ENCODE measurements around the gene RFX4. TPM values are rescaled to one million over a fixed set of nuclear protein-coding genes. Genes with fewer than 3 reads are reported as not detected.

Gene RFX4
- total and polyA plus RNA-seq, 10 of the 15 experiments (the other 5 are each of a cell fraction or from before 2014, with no cell fraction given) = 0.02 to 0.23 TPM; not detected in 8

DNA sequence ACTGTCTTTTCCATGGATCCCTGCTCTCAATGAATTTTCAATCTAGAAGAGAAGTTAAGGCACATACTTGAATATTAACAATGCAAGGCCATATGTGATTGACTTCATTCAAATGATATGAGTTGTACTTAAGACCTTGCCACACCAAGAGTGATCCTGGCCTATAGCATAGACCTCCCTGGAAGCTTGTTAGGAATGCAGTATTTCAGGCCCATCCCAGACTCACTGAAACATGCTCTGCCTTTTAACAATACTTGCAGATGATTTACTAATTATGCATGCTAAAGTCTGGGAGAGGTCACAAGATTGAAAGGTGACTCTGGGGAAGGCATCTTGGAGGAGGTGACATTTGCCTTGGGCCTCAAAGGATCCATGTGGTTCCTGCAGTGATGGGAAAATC lies 43.2 kb downstream of the RFX4 start:
- no peak for DNase-seq (ENCODE audit: low read depth, low spot score)
- no peak overlapping the region for H3K4me3 ChIP-seq
- H3K36me3 ChIP-seq (ENCODE audit: control insufficient read depth in 2 of 2, insufficient read depth in 2 of 2, low read length in 1 of 2) = no peaks in the 10 kb centered on the region
- H3K4me1 ChIP-seq (ENCODE audit: control insufficient read depth, insufficient read depth, low read length) = no peaks in the 10 kb centered on the region
- H3K9me3 ChIP-seq (replicated peaks; ENCODE audit: control insufficient read depth, insufficient read depth, low read length) = no peaks in the 10 kb centered on the region
- no peak overlapping the region for H3K27ac ChIP-seq (ENCODE audit: control insufficient read depth, insufficient read depth)
- no peaks in the 10 kb centered on the region for H4K20me1 ChIP-seq (ENCODE audit: control insufficient read depth, insufficient read depth)
- no peak overlapping the region for H3K4me2 ChIP-seq (ENCODE audit: control insufficient read depth, insufficient read depth)
- no peak overlapping the region for H2AFZ ChIP-seq (ENCODE audit: control insufficient read depth, low read depth, low read length)
- BruUV-seq (replicated peaks) = no TSS peak
- RAD21 ChIA-PET (ENCODE audit: unreplicated experiment) = no interaction called here
- SMC1A ChIA-PET (ENCODE audit: uncharacterized antibody, unreplicated experiment) = interaction anchor here (1.0 kb wide), 1 partner anchor 235 kb away, joined by 3 read pairs; no protein-coding TSS in a partner anchor
- no peaks in the 10 kb centered on the region for H3K79me2 ChIP-seq (ENCODE audit: control insufficient read depth, insufficient read depth, low read length)
- no peak overlapping the region for H3K9ac ChIP-seq (ENCODE audit: control insufficient read depth, insufficient read depth, low read length)
- no peaks in the 10 kb centered on the region for H3K27me3 ChIP-seq (replicated peaks in 1 of 2; ENCODE audit: control insufficient read depth in 2 of 2, insufficient read depth in 2 of 2, low read length in 1 of 2)
- intact Hi-C loops (cut with micrococcal nuclease; ENCODE audit: unreplicated experiment) (no loop called here), in situ Hi-C loops (cut with MboI) (no loop called here)
- CTCF ChIA-PET = no interaction called here
- TF ChIP-seq KLF5 (IDR thresholded peaks at IDR 0.05; ENCODE audit: partially characterized antibody) (no peak), NFYA (IDR thresholded peaks at IDR 0.05; ENCODE audit: borderline replicate concordance, low read depth, low read length) (no peak)
- POLR2A ChIA-PET = no interaction called here
- ATAC-seq = no peak
- no peak for FAIRE-seq

GRCh38 chr12:106629797-106630659 lies 47.2 kb downstream of the RFX4 start:
- ChIA-PET POLR2A (no interaction called here), CTCF (no interaction called here), SMC1A (ENCODE audit: uncharacterized antibody, unreplicated experiment) (no interaction called here), RAD21 (ENCODE audit: unreplicated experiment) (no interaction called here)
- no peaks in the 10 kb centered on the region for H3K79me2 ChIP-seq (ENCODE audit: control insufficient read depth, insufficient read depth, low read length)
- in situ Hi-C loops (cut with MboI) = no loop called here
- H3K27me3 ChIP-seq (replicated peaks in 1 of 2; ENCODE audit: control insufficient read depth in 2 of 2, insufficient read depth in 2 of 2, low read length in 1 of 2) = no peaks in the 10 kb centered on the region
- intact Hi-C loops (cut with micrococcal nuclease; ENCODE audit: unreplicated experiment) = no loop called here
- H3K4me3 ChIP-seq = no peak overlapping the region
- H3K4me2 ChIP-seq (ENCODE audit: control insufficient read depth, insufficient read depth) = no peak overlapping the region
- no TSS peak for BruUV-seq (replicated peaks)
- DNase-seq (ENCODE audit: low read depth, low spot score) (no peak), ATAC-seq (no peak), FAIRE-seq (no peak)
- no peak overlapping the region for H3K27ac ChIP-seq (ENCODE audit: control insufficient read depth, insufficient read depth)
- H2AFZ ChIP-seq (ENCODE audit: control insufficient read depth, low read depth, low read length) = no peak overlapping the region
- H3K4me1 ChIP-seq (ENCODE audit: control insufficient read depth, insufficient read depth, low read length) = no peaks in the 10 kb centered on the region
- 5% methylated on average over 12 of the region's 12 CpGs for WGBS (ENCODE audit: insufficient coverage, insufficient replicate concordance, low lambda C conversion rate, missing lambda C conversion rate)
- H3K9me3 ChIP-seq (replicated peaks; ENCODE audit: control insufficient read depth, insufficient read depth, low read length) = no peaks in the 10 kb centered on the region
- TF ChIP-seq SKIL (IDR thresholded peaks at IDR 0.05; ENCODE audit: low read depth, poor library complexity, severe bottlenecking) = no peak
- TF ChIP-seq MXI1 (IDR thresholded peaks at IDR 0.05; ENCODE audit: low read depth, low read length) = no peak
- no peak for TF ChIP-seq SUZ12 (IDR thresholded peaks at IDR 0.05; ENCODE audit: unreplicated experiment)
- TF ChIP-seq TBL1XR1 (IDR thresholded peaks at IDR 0.05; ENCODE audit: low read depth, low read length) = no peak
- no peak for TF ChIP-seq E4F1 (IDR thresholded peaks at IDR 0.05; ENCODE audit: borderline replicate concordance, partially characterized antibody)
- TF ChIP-seq JUND (IDR thresholded peaks at IDR 0.05; ENCODE audit: low read depth, low read length) = no peak
- TF ChIP-seq NFIC (IDR thresholded peaks at IDR 0.05; ENCODE audit: low read depth, low read length) = no peak
- no peak for TF ChIP-seq RB1 (IDR thresholded peaks at IDR 0.05; ENCODE audit: borderline replicate concordance)
- no peak for TF ChIP-seq RAD21 (IDR thresholded peaks at IDR 0.05; ENCODE audit: insufficient read depth, low read depth, low read length)
- TF ChIP-seq EZH2 (IDR thresholded peaks at IDR 0.05; ENCODE audit: borderline replicate concordance, control insufficient read depth, low read depth, low read length) = no peak
- TF ChIP-seq ATF7 (IDR thresholded peaks at IDR 0.05; ENCODE audit: low read depth) = no peak
- H3K9ac ChIP-seq (ENCODE audit: control insufficient read depth, insufficient read depth, low read length) = no peak overlapping the region
- H3K36me3 ChIP-seq (ENCODE audit: control insufficient read depth in 2 of 2, insufficient read depth in 2 of 2, low read length in 1 of 2) = no peaks in the 10 kb centered on the region
- no peaks in the 10 kb centered on the region for H4K20me1 ChIP-seq (ENCODE audit: control insufficient read depth, insufficient read depth)

Measured in GM12878 (cell line).